ENCODE data around the gene OR51B4. TPM values are rescaled to one million over a fixed set of nuclear protein-coding genes. Genes with fewer than 3 reads are reported as not detected.

The OR51B4 gene
- total RNA-seq, 1 experiment from 2014 or later: 43.7 TPM

GRCh38 chr11:5258543-5259262 is 43.0 kb downstream of the OR51B4 start (continued):
- TF ChIP-seq SIN3A (IDR thresholded peaks at IDR 0.05; ENCODE audit: low read depth) (no peak), CTCF (IDR thresholded peaks at IDR 0.05 in 2 of 3, conservative IDR thresholded peaks at IDR 0.05 in 1 of 3; ENCODE audit: borderline replicate concordance in 1 of 3, insufficient read depth in 1 of 3, low read depth in 2 of 3, low read length in 2 of 3) (no peak)

GRCh38 chr11:5257296-5257695 is 44.5 kb downstream of the OR51B4 start:
- no TSS peak for BruUV-seq (replicated peaks)
- no peak for TF ChIP-seq YY1 (IDR thresholded peaks at IDR 0.05; ENCODE audit: extremely low read depth, insufficient replicate concordance, low read depth, low read length)
- no peak for TF ChIP-seq JUND (IDR thresholded peaks at IDR 0.05)
- TF ChIP-seq SIN3A (IDR thresholded peaks at IDR 0.05; ENCODE audit: low read depth): no peak
- TF ChIP-seq ZBTB33 (IDR thresholded peaks at IDR 0.05; ENCODE audit: extremely low read depth, insufficient replicate concordance, low read length): no peak
- no peak for TF ChIP-seq POLR2A (IDR thresholded peaks at IDR 0.05; ENCODE audit: borderline replicate concordance, extremely low read depth, insufficient read depth, insufficient read length)
- no peak for TF ChIP-seq FOSL1 (IDR thresholded peaks at IDR 0.05; ENCODE audit: low read depth)
- no peak for TF ChIP-seq MAX (IDR thresholded peaks at IDR 0.05)
- no peak for TF ChIP-seq ELF1 (IDR thresholded peaks at IDR 0.05; ENCODE audit: borderline replicate concordance, low read depth)
- no peak for TF ChIP-seq REST (IDR thresholded peaks at IDR 0.05; ENCODE audit: low read depth)
- no peak for TF ChIP-seq CTCF (IDR thresholded peaks at IDR 0.05 in 2 of 3, conservative IDR thresholded peaks at IDR 0.05 in 1 of 3; ENCODE audit: borderline replicate concordance in 1 of 3, insufficient read depth in 1 of 3, low read depth in 2 of 3, low read length in 2 of 3)
- no peak for TF ChIP-seq ZFX (IDR thresholded peaks at IDR 0.05)
- no peak for TF ChIP-seq EZH2phosphoT487 (IDR thresholded peaks at IDR 0.05; ENCODE audit: borderline replicate concordance)
- no peak for TF ChIP-seq CBX3 (IDR thresholded peaks at IDR 0.05; ENCODE audit: low read depth)

More at GRCh38 chr11:5257296-5257695, 44.5 kb downstream of the OR51B4 start:
- Histone ChIP-seq H3K4me1 (ENCODE audit: control insufficient read depth in 1 of 2, insufficient read depth in 2 of 2, low read length in 2 of 2) (no peaks in the 10 kb centered on the region), H3K27ac (ENCODE audit: low read depth, low read length) (no peak overlapping the region), H3K9me3 (ENCODE audit: control insufficient read depth in 1 of 2, insufficient read depth in 1 of 2, low read depth in 1 of 2, low read length in 2 of 2) (no peaks in the 10 kb centered on the region), H4K20me1 (ENCODE audit: insufficient read depth) (no peaks in the 10 kb centered on the region), H3K36me3 (ENCODE audit: control insufficient read depth in 1 of 2, insufficient read depth in 2 of 2, low read length in 2 of 2) (no peaks in the 10 kb centered on the region; a peak in 2 of 4 replicates), H3K27me3 (ENCODE audit: insufficient read depth, low read length) (peaks cover 2% of the 10 kb centered on the region; the same call in 1 of the 2 replicates), H3K9ac (ENCODE audit: low read length) (no peak overlapping the region), H3K4me3 (replicated peaks in 1 of 2; ENCODE audit: low read depth in 1 of 2, low read length in 2 of 2) (no peak overlapping the region), H3K4me2 (ENCODE audit: low read length) (no peak overlapping the region), H3K9me2 (ENCODE audit: insufficient read depth) (no peaks in the 10 kb centered on the region), H3K79me2 (ENCODE audit: insufficient read depth, low read length) (no peaks in the 10 kb centered on the region), H2AFZ (ENCODE audit: low read depth, low read length, poor library complexity, severe bottlenecking) (no peak overlapping the region)
- ChIA-PET RAD21 (ENCODE audit: low non-redundant PET in 1 of 2, low total read pairs in 2 of 2, uncharacterized antibody in 2 of 2, unreplicated experiment in 2 of 2) (no interaction called here), POLR2A (no interaction called here), CTCF (no interaction called here)
- ATAC-seq (no peak), DNase-seq (ENCODE audit: low read depth, low spot score) (no peak)
- intact Hi-C loops (cut with micrococcal nuclease): no loop called here
